ENCODE measurements around the gene C2orf72.

- TF ChIP-seq, protein P1, sequence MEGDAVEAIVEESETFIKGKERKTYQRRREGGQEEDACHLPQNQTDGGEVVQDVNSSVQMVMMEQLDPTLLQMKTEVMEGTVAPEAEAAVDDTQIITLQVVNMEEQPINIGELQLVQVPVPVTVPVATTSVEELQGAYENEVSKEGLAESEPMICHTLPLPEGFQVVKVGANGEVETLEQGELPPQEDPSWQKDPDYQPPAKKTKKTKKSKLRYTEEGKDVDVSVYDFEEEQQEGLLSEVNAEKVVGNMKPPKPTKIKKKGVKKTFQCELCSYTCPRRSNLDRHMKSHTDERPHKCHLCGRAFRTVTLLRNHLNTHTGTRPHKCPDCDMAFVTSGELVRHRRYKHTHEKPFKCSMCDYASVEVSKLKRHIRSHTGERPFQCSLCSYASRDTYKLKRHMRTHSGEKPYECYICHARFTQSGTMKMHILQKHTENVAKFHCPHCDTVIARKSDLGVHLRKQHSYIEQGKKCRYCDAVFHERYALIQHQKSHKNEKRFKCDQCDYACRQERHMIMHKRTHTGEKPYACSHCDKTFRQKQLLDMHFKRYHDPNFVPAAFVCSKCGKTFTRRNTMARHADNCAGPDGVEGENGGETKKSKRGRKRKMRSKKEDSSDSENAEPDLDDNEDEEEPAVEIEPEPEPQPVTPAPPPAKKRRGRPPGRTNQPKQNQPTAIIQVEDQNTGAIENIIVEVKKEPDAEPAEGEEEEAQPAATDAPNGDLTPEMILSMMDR (IDR thresholded peaks at IDR 0.05; ENCODE audit: poor library complexity), result no peak
- no peak for TF ChIP-seq EZH2 (IDR thresholded peaks at IDR 0.05; ENCODE audit: borderline replicate concordance)
Observed at GRCh38 chr2:231013820-231014219, 23.5 kb upstream of the C2orf72 start.
